SK-N-DZ (cell line): ENCODE results near the gene SRPK3.
"Not testable (repeated sequence)": the region's sequence is repeated elsewhere in the genome, so short reads cannot be mapped to it uniquely, and the experiment has no call there.

Experiments used
- DNase-seq: peaks from one replicate; pipeline ENCODE4 v3.0.0-alpha.2; 2015; ENCODE audit warnings: low spot score

SRPK3 gene

DNA sequence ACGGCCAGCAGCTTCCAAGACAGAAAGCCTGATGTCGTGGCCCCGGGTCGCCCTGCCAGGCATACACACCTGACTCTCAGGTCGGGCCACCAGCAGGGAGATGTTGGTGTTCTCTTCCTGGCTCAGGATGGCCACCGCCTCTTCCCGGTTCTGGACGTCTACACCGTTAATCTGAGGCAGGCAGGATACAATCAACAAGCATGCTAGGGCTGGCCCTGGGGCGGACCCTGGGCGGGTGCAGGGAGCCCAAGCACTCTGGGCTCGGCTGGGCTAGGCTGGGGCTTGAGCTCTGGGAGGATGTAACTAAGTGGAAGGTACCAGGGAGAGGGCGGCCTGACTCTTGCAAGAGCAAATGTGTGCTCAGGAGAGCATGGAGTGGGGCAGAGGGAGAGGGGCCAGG lies 24.6 kb downstream of the SRPK3 start:
- DNase-seq: no peak

DNA sequence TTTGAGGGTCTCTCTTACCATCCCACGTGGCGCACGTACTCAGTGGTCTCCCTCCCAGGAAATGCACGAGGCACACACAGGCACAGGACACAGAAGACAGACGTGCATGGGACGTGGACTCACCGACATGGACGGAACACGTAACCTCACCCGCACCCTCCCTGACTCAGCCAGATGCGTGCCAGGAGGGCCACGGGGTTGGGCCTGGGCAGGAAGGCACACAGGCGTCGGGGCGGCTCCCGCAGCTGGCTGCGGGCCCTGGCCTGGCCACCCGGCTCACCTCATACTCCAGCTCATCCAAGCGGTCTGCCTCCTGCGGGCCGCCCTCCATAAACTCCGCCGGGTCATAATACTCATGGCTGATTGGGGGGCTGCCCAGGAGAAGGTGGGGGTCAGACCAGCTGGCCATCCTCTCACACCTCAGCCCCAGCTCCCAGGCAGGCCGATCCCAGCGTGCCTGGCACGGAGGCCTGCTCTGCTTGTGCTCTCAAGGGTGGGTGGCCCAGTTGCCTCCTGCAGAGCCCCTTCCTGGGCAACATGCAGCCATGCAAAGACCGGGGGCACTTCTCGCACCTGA lies 26.2 kb downstream of the SRPK3 start:
- DNase-seq: no peak

GRCh38 chrX:153807976-153808375 lies 27.1 kb downstream of the SRPK3 start:
- DNase-seq: no peak

DNA sequence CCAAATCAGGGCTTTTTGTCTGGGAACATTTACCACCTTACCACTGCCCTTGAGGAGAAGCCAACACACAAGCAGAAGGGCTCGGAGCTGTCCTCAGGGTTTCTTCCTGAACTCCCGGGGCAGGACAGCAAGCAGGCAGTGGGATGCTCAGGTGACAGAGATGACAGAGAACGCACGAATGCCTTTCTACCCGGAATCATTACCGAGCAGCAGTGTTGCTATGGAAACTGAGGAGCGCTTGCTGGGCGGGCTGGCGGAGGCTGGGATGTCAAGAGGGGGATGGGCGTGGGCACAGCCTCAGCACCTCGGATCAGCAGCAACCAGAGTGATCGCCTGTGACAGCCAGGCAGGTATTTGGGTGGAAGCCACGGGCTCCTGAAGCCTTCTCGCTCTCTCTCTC lies 31.4 kb downstream of the SRPK3 start:
- DNase-seq: no peak

- no peak for DNase-seq
Observed at GRCh38 chrX:153813161-153813560, 32.3 kb downstream of the SRPK3 start.

GRCh38 chrX:153814591-153815315 lies 33.9 kb downstream of the SRPK3 start:
- DNase-seq: no peak

GRCh38 chrX:153816831-153817690 lies 36.2 kb downstream of the SRPK3 start:
- DNase-seq: no peak

DNA sequence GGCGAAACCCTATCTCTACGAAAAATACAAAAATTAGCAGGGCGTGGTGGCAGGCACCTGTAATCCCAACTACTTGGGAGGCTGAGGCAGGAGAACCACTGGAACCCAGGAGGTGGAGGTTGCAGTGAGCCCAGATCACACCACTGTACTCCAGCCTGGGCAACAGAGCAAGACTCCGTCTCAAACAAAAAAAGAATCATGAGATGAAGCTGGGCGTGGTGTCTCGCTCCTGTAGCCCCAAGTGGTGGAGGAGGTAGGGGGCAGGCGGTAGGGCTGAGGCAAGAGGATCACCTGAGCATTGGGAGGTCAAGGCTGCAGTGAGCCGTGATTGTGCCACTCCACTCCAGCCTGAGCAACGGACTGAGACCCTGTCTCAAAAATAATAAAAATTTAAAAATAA lies 37.2 kb downstream of the SRPK3 start:
- not testable (repeated sequence) for DNase-seq

DNA sequence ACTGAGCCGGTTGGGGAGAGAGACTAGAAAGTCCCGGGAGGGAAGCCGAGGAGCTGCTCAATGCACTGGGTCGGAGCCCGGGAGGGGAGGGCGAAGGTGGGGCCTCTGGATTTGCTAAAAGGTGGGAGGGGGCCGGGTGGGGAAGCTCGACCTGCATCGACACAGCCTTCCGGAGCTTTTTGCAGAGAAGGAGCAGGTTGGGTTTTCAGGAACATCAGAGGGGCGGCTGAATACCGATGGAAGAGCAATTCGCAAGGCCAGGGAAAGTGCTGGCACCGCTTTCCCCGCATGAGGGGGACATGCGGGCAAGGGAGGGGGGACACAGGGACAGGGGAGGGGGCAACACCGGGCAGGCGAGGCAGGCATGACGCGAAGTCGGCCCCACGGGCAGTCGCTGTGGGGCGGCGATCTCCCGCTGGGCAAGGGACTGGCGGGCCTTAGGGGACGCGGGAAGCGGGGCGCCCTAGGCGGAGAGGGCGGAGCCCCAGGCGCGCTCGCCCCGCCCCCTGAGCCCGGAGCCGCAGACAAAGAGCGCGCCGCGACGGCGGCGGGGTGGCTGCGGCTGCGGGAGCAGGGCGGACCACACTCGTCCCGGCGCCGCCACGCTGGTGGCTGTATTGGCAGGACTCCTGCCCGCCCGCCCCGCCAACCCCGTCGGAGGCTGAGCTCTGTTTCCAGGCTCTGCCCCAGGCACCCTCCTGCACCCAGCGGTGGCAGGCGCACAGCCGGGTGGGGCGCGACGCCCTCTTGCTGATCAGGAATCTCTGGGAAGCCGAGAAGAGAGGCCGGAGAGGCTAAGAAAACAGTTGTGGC lies 37.9 kb downstream of the SRPK3 start:
- DNase-seq: peak; percentile 63

DNA sequence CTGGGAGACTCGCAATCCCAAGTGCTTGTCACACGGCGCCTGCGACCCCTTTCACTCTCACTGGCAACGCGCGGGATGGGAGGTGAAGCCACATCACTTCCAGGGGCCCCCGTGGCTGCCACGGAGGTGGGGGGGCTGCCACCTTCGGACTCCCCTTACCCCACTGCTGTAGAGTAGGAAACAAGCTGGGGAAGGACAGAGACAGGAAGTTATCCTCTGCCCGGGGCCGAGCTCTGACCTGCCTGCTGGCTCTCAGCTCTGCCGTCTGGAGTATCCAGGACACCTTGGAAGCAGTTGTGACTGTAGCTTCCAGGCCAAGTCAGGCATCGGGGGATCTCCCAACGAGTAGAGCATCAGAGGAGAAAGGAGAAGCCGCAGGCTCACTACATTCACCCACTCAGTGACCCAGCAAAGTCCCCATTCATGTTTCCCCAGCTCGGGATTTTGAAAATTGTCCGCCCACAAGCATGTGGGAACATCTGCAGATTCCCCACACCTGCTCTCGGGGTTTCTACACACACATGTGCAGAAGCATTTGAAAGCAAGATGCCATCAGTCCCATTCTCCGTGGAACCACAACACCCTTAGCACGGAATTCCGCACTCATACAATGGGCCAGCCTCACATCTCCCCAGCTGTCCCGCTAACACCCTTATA lies 38.7 kb downstream of the SRPK3 start:
- DNase-seq: no peak

GRCh38 chrX:153820601-153821000 lies 39.8 kb downstream of the SRPK3 start:
- no peak for DNase-seq

DNA sequence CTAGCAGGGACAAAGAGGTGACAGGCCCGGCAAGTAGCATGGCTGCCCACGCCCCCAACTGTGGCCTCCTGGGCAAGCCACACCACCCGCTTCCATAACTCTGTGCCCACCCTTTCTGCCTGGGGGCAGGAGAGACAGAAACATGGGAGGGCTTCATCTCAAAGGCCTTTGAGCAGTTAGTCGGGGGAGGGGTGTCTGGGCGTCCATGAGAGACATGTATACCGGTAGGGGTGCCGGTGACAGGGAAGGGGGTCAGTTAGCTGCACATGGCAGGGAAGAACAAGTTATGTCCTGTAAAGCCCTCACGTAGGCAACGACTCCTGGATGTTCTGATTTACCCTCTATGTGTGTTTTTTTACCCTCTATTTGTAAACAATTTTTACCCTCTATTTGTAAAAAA lies 40.2 kb downstream of the SRPK3 start:
- DNase-seq: no peak

GRCh38 chrX:153824348-153824747 lies 43.5 kb downstream of the SRPK3 start:
- no peak for DNase-seq

DNA sequence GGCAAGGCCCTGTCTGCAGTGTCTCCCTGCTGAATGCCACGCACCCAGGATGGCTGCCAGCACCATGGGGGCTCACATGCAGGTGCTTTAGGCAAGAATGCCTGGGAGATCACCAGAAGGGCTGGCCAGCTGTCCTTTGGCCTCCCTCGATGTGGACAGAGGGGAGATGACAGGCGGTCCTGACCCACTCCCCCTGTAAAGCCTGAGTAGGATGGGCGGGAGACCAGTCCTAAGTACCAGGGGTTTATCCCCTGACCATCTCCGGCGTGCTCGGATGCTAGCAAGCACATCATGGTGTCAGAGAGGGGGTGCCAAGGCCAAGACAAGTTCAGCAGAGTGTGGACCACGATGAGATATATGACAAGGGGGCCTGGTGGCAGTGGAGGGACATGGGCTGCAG lies 44.2 kb downstream of the SRPK3 start:
- no peak for DNase-seq

- no peak for DNase-seq
Observed at GRCh38 chrX:153827016-153827415, 46.2 kb downstream of the SRPK3 start.

- no peak for DNase-seq
Observed at GRCh38 chrX:153827903-153828302, 47.1 kb downstream of the SRPK3 start.

- DNase-seq: no peak
Observed at GRCh38 chrX:153828308-153828707, 47.5 kb downstream of the SRPK3 start.

DNA sequence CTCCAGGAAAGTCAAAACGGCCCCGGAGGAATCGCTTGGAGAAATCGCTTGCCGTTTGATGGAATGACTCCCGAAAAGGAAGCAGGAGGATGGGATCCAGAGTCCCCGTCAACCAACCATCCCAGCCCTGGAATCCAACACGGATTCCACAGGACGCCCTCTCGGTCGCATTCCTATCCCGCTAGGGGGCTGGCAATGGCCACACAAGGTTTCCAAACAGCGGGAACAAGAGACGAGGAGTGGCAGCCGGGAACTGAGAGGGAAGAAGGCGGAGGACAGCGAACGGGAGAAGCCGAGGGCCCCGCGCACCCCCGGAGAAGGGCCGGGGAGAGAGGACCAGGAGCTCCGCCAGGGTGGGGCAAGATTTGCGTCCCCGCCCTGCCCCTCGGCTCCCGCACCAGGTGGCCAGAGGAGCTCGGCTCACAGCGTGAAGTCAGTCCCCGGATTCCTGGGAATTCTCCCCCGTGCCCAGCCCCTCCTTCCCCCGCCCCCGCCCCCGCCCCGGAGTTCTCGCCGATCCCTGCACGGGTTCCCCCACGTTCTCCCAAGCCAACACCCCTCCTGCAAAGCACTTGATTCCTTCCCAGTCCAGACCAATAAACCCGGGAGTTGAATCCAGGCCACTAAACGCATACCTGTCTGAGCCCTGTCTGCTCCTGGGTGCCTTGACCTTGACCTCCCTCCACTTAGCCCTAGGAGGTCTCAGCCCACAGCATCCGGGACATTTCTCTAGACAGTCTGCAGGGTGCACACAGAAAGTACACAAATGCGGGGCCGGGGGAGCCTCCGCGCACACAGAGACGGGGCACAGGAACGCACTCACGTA lies 48.1 kb downstream of the SRPK3 start:
- peak; percentile 35 for DNase-seq

GRCh38 chrX:153829549-153829798 lies 48.6 kb downstream of the SRPK3 start:
- DNase-seq: no peak

GRCh38 chrX:153829799-153830639 lies 49.2 kb downstream of the SRPK3 start, which contains the start of gene PDZD4:
PDZD4 (minus strand) TSS chrX:153830544; CDS start chrX:153830298, 246 bp downstream.
- DNase-seq: peak; percentile 46
